HG03378 (cell line): ENCODE results near the gene ARID1B.
"Not testable (repeated sequence)": the region's sequence is repeated elsewhere in the genome, so short reads cannot be mapped to it uniquely, and the experiment has no call there.

Source experiments
- ATAC-seq: cut with Tn5 transposase; IDR thresholded peaks from one replicate; pipeline ENCODE4 v1.9.1; 2021; ENCODE audit warnings: mild to moderate bottlenecking, moderate library complexity; ENCODE audit not compliant: unreplicated experiment

The ARID1B gene

DNA sequence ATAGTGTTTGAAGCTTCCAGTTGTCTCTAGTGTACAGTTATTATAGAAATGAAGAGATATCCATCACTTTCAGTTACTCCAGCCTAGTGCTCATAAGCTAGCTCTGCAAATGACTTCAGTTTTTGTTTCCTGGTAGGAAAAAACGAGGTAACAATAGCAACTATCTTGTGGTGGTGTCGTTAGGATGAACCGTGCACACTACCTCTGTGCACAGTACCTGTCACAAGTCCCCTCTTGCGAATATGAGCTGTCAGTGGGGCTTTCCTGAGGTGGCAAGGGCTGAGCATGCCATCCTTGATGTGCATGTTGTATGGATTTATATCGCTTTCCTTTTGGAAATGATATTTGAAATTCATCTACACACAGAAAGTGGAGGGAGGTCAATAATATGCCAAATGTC is 151.8 kb downstream of the ARID1B start:
- no peak for ATAC-seq

DNA sequence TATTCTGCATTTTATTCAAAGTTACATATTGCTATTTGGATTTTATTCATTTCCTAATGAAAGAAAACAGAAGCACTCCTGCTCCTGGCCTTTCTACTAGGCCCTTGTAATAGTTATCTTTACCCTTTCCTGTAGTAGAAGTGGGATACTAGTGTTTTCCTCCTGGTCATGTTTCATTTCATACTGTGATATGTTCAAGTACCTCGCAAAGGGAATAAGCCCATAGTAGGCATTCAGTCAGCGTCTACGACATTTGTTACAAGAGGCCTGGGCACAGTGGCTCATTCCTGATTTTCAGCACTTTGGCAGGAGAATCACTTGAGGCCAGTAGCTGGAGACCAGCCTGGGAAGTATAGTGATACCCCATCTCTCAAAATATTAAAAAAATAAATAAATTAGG is 154.1 kb downstream of the ARID1B start:
- ATAC-seq, result no peak

DNA sequence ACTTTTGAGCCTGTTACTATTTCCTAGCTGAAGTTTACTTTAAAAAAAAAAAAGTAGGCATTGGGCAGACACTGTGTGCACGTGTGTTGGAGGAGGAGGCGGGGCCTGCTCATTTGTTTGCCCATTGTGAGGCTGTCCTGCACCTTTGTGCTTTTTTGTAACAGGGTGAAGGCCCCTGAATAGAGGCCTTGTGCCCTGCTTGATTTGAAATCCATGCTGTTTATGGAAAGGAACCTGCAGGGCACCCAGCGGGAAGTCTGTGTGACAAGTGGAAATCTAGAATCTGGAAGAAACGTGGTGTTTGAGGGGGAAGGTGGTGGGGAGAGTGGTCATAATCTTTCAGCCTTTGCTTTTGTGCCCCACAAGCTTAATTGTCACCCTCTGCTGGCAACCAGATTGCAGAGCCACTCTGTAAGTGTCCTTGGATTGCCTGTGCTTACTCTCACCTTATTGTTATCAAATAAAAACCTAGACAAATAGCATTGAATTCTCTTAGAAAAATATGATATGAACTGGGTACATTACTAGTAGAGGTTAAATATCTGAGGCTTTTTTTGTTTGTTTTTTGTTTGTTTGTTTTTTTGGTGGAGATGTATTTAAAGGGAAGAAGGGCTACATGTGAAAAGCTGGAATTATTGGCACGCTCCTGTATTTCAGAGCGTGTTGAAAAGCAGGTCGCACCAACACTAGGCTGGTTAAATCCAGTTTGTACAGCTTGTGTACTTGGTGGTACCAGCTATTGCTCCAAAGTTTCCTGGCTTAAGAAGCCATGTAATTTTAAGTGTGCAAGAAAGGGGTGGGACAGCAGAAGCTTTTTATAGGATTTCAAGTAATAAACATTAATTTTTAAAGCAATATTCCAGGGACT is 156.3 kb downstream of the ARID1B start:
- ATAC-seq, result no peak

DNA sequence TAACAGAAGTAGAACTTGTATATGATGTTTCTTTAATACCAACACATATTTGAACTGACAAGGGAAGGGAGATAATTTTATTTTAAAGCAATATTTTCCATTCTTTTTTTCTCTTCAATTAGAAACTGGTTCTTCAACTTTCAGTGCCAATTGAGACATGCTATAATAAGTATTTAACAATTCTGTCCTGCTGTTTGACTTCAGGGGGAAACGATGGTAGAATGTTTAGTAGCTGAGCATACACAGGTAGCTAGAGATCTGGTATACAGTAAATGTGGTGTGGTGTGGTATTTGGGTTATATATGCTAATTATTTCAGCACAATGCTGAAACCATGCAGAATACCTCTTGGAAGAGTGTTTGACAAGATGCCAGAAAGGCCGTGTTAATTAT is 156.9 kb downstream of the ARID1B start:
- ATAC-seq, result no peak

DNA sequence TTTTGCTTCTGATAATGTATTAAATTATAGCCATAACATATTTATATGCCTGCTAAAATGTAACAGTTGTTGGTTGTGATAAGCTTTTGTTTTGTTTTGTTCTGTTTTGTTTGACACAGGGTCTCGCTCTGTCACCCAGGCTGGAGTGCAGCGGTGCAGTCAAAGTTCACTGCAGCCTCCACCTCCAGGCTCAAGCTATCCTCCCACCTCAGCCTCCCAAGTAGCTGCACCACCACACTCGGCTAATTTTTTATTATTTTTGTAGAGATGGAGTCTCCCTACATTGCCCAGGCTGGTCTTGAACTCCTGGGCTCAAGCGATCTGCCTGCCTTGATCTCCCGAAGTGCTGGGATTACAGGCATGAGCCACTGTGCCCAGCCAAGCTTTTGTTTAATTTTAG is 157.8 kb downstream of the ARID1B start:
- no peak for ATAC-seq

GRCh38 chr6:156938143-156938542 is 161.0 kb downstream of the ARID1B start:
- ATAC-seq, result no peak

DNA sequence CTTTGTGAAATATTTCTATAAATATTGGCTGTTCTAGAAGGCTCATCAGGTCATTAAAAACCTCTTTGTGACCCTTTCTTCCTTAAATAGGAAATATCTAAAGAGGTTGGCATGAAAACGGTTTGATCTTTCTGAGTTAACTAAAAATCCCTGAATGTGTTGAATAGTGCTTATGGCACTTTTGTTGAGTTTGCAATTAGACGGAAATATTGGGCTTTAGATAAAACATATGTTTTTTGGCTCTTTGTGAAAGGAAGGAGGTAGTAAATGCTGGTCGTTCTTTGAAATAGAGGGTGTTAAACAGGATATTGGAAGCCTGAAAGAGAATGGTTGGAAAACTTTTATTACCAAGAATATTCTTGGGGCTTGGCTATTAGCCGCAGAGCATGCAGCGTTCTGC is 163.0 kb downstream of the ARID1B start:
- ATAC-seq, result no peak

DNA sequence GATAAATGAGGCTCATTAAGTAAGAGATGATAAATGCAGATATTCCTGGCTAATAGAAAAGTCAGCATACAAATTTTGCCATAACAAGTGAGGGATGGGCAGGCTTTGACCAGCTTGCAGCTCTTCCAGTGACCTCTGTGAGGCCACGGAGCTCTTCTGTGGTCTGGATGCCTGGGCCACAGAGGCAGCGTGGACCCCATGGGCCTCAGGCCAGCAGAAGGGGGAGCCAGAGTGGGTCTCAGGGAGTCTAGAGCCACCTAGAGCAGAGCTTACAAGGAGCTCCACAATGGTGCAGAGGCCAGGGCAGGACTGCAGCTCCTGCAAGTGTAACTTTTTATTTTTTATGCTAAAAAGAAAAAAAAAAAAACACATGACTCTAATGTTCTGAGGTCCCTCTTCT is 165.1 kb downstream of the ARID1B start:
- no peak for ATAC-seq

DNA sequence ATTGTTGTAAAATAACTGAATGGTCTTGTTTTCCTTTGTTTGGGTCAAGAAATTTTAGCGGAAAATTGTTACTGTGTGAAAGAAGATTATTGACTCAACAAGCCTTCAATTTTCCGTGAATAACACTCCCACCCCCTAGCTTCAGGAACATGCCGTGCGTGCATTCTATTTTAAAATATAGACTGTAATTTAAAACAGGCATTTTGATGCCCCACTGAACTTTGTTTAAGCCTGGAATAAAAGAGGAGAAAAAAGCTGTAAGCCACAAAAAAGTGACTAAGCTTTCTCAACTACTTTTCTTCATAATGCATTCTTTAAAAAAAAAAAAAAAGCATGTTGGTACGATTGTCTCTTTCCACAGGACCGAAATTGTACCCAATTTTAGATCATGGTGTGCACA is 166.0 kb downstream of the ARID1B start:
- no peak for ATAC-seq

GRCh38 chr6:156943816-156944215 is 166.6 kb downstream of the ARID1B start:
- no peak for ATAC-seq

- ATAC-seq, result no peak
Measured at GRCh38 chr6:156944412-156944811, 167.2 kb downstream of the ARID1B start.

DNA sequence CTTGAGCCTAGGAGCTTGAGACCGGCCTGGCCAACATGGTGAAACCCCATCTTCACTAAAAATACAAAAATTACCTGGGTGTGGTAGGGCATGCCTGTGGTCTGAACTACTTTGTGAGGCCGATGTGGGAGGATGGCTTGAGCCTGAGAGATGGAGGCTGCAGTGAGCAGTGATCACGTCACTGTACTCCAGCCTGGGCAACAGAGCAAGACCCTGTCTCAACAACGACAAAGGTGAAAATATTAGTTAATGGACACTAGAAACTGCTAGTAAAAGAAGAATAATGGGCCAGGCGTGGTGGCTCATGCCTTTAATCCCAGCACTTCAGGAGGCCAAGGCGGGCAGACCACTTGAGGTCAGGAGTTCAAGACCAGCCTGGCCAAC is 168.6 kb downstream of the ARID1B start:
- ATAC-seq, result not testable (repeated sequence)

GRCh38 chr6:156946370-156946936 is 169.3 kb downstream of the ARID1B start:
- no peak for ATAC-seq

- no peak for ATAC-seq
Measured at GRCh38 chr6:156948277-156948676, 171.1 kb downstream of the ARID1B start.

DNA sequence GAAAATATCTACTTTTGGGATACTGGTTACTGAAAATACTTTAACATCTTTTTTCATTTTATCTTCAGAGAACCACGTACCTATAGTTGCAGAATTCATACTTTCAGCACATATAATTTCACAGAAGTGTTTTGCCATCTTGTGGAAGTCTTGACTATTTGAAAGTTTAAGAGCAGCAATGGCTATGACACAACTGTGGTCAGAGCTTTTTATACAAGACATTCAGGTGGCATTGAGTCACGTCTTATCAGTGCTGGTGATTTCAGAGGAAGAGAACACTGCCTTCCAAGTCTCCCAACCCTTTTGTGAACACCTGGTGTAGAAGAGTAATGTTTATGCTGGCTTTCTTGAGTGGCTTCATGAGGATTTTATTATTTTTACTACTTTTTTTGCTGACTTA is 171.6 kb downstream of the ARID1B start:
- ATAC-seq, result no peak

- ATAC-seq, result no peak
Measured at GRCh38 chr6:156949376-156949775, 172.2 kb downstream of the ARID1B start.

DNA sequence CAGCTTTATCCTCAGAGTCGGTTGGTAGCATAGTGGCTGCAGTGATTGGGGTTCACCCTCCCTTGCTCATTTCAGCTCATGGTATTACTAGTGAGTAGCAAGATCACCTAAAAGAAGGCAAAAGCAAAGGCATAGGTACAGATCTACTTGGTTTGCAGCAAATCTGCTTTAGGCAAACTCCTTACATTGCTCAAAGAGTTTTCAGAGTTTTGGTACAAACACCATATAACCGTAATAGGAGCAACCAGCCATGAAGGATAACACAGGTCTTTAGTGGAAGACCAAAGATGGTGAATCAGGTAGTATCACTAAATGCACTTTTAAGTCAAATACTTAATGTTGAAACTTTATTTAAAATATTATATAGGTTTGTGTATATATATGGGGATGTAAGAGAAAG is 172.9 kb downstream of the ARID1B start:
- ATAC-seq, result no peak

- ATAC-seq, result no peak
Measured at GRCh38 chr6:156950531-156950930, 173.4 kb downstream of the ARID1B start.

- no peak for ATAC-seq
Measured at GRCh38 chr6:156952401-156952800, 175.2 kb downstream of the ARID1B start.

- ATAC-seq, result no peak
Measured at GRCh38 chr6:156953127-156953478, 175.9 kb downstream of the ARID1B start.

GRCh38 chr6:156953479-156954146 is 176.4 kb downstream of the ARID1B start:
- ATAC-seq, result no peak

DNA sequence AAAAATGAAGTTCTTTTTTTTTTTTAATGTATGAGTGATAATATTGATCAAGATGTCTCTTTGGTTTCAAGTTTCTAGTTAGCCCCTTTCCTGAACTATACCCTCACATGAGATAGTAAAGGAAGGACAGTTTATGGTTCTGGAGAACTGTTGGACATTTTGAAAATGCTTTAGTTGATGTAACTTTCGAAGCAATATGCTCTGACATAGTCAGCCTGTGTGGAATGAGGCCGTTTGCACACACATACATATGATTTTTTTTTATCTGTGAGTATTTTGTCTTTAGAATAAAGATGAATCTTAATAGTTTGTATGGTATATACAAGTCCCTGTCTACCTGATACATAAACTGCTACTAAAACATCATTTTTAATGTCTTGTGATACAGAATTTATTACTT is 177.0 kb downstream of the ARID1B start:
- no peak for ATAC-seq
